Right lobe of liver (tissue), 4 donors: ENCODE data around the gene DAND5.

ENCODE experiments used
- CTCF ChIP-seq, 4 donors: fragments of 200-600 bp in 3 of 4; fragments of 450-650 bp in 1 of 4; IDR thresholded peaks; one replicate each; pipeline versions ENCODE4 v1.5.1 to v1.8.0; 2016 to 2022; ENCODE audit warnings: antibody characterized with exemption in 4 of 4, mild to moderate bottlenecking in 2 of 4
- POLR2A ChIP-seq: fragments of 450-650 bp; IDR thresholded peaks from one replicate; pipeline ENCODE4 v1.6.1; 2017; ENCODE audit warnings: antibody characterized with exemption, mild to moderate bottlenecking
- donor health status: DM: no; HTN: no; CAD: no.
- donor health status: DM: no; HTN: no; CAD: no.
- donor health status: DM: no; HTN: yes; CAD: no.

GRCh38 chr19:12974301-12975220 lies 5.2 kb downstream of the DAND5 start:
- no peak for TF ChIP-seq CTCF (IDR thresholded peaks at IDR 0.05)
- TF ChIP-seq POLR2A: no peak
